ENCODE measurements around the gene HDAC10.

DNA sequence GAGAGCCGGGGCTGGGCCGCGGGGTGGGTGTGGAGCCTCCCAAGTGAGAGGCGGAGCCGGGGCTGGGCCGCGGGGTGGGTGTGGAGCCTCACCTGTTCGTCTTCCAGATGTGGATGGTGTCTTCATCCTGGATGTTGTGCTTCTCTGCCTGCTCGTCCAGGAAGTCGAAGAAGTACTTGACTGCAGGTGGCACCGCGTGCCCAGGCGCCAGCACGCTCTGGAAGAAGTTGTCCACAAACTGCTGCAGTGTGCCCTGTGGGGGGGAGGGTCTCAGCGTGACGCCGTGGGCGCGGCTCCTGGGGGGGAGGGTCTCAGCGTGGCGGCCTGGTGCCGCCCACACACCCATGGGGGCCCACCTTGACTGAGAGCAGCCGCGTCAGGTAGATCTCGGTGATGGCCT is 26.7 kb upstream of the HDAC10 start:
- TF ChIP-seq, protein P1, sequence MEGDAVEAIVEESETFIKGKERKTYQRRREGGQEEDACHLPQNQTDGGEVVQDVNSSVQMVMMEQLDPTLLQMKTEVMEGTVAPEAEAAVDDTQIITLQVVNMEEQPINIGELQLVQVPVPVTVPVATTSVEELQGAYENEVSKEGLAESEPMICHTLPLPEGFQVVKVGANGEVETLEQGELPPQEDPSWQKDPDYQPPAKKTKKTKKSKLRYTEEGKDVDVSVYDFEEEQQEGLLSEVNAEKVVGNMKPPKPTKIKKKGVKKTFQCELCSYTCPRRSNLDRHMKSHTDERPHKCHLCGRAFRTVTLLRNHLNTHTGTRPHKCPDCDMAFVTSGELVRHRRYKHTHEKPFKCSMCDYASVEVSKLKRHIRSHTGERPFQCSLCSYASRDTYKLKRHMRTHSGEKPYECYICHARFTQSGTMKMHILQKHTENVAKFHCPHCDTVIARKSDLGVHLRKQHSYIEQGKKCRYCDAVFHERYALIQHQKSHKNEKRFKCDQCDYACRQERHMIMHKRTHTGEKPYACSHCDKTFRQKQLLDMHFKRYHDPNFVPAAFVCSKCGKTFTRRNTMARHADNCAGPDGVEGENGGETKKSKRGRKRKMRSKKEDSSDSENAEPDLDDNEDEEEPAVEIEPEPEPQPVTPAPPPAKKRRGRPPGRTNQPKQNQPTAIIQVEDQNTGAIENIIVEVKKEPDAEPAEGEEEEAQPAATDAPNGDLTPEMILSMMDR (IDR thresholded peaks at IDR 0.05): no peak
- TF ChIP-seq EP300 (IDR thresholded peaks at IDR 0.05; ENCODE audit: low read depth): no peak
- no peak for TF ChIP-seq POLR2AphosphoS5 (IDR thresholded peaks at IDR 0.05)
